Glomerular visceral epithelial cell (primary cell): ENCODE measurements around the gene IL3.

Experiments used
- DNase-seq: peaks from one replicate; pipeline ENCODE4 v3.0.0-alpha.2; 2016; ENCODE audit errors: extremely low spot score

Gene IL3

DNA sequence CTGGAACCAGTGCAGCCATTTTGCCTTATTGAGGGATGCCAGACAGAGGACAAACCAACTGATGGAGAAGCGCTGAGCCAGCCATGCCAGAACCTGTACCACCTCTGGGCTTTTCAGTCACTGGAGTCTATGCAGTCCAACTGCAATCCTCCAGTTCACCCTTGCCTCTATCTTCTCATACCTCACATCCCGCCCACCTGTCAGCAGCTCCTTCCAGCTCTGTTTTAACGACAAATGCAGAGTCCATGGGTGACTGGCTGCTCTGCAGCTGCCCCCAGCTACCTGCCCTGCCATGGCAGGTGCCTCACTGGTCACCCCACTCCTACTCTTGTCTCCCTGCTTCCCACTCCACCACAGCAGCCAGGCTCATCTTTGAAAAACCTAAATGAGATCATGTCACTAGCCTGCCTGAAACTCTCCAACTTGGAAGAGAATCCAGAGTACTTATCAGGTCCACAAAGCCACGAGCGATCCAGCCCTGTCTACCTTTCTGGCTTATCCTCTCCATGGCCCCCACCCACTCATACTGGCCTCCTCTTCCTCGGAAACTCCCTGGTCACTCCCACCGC is 35.0 kb upstream of the IL3 start:
- no peak for DNase-seq

DNA sequence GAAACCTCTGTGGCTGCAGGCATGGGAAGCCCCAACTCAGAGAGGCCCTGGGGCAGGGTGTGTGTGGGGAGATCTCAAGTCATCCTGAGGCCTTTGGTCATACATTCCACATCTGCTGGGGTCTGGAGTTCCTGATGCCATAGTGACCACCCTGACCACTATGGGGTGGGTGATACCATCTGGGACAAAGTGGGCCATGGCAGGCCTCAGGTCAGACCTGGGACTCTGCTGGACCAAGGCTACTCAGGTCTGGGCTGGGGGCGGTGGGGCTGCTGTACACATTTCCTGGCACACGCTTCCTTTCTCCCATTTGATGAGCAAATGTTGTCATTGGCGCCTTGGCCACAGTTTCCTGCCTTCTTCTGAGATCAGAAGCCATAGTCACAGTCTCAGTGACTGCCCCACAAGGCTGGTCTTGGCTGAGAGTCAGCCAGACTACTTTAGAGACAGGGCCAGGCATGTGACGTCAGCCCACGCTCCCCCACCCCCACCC is 33.9 kb upstream of the IL3 start:
- no peak for DNase-seq

DNA sequence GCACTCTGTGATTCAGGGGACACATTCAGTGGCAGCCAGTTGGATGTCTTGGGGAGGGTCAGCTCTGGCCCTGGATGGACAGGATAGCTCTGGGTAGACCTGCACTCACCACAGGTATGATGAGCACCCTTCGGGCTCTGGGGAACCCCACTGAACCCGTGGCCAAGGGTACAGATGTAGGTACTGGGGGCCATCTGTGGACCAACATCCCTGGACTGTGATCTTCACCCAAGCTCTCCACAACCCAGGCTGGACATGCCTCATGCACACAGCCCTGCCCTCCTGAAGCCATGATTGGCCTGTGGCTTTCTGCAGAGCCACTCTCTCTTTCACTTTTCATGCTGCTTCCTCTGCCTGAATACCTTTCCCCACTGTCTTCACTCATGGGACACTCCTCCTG is 33.4 kb upstream of the IL3 start:
- DNase-seq, result no peak

DNA sequence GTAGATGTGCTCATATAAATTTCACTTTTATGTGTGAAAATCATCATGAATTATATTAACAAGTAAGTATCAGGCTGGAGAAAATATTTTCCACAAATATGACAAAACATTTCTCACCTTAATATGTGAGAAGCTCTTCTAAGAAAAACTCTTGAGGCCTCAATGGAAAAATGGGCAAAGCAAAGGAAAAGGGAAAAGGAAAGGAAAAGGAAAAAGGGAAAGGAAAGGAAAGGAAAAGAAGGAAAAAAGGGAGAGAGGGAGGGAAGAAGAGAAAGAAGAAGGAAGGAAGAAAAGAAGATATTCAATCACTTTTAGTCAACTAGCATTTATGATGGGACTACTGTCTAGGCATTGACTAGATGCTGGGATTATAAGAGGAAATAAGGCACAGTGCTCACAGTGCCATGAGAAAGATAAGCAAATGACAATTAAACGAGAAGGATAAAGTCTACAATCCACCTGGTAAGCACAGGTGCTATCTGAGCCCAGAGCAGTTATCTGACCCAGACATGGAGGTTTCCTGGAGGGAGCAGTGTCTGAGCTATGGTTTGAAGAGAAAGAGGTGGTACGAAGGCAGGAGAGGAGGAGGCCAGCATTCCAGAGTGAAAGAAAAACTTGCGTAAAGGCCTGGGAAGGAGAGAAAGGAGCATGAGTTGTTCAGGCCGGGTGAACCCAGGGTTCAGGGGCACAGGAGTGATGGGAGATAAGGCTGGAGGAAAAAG is 30.7 kb upstream of the IL3 start:
- DNase-seq, result no peak

DNA sequence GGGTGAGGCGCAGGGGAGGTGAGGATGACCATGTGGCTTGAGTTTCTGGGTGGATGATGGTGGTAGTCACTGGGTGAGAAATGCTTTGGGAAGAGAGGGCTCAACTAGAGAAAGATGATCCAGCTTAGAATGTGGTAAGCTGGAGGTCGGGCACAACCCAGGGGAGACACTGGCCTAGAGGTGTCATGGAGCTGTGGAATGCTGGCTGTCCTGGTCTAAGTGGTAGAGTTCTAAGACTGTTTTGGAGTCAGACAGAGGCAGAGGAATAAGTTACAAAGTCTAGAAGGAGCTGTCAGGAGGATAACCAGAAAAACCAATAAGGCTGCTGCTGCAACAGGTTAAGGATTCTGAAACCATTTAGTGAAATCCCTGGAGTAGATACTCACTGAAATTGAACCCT is 29.8 kb upstream of the IL3 start:
- no peak for DNase-seq

DNA sequence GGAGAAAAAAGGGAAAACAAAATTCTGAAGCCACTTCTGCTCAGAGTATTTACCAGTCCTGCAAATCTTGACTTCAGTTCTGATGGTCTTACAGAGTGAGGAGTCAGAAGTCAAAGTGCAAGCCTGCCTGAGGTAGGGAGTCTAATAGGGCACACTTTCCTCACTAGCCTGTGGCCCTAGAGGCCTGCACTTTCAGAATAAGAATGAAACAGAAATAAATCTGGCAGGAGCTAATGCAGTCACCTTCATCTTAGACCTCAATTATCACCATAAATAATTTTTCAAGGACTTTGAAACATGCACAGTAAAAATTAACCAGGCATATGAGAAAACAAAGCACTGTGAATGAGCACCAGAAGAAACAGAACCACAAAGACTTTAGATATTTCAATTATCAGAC is 28.3 kb upstream of the IL3 start:
- DNase-seq, result no peak

DNA sequence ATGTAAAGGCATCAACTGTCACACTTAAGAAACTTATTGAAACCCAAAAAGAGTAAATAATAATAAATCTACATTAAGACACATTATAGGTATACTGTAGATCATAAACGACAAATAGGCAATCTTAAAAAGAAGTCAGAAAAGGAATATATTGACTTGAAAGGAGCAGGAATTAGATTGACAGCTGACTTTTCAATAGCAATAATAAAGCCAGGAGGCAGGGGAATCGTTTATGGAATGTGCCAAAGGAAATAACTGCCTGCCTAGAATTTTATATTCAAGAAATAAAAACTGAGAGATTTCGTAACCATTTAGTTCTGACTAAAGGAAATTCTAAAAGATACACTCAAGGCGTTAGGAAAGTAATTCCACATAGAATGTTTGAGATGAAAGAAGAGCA is 27.3 kb upstream of the IL3 start:
- DNase-seq, result no peak

DNA sequence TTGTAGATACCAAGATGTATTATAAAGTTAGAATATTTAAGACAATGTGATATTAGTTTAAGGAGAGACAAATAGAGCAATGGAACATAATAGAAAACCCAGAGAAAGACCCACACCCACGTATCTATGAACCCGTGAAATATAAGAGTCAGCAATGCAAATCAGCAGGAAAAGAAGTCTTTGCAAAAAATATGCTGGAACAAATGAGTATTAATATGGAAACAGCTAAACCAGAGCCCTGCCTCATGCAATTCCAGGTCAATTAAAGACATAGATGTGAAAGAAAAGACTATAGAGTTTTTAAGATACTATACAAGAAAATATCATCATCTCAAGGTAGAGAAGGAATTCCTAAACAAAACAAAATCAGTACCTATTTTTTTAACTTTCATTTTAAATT is 23.1 kb upstream of the IL3 start:
- DNase-seq, result no peak

DNA sequence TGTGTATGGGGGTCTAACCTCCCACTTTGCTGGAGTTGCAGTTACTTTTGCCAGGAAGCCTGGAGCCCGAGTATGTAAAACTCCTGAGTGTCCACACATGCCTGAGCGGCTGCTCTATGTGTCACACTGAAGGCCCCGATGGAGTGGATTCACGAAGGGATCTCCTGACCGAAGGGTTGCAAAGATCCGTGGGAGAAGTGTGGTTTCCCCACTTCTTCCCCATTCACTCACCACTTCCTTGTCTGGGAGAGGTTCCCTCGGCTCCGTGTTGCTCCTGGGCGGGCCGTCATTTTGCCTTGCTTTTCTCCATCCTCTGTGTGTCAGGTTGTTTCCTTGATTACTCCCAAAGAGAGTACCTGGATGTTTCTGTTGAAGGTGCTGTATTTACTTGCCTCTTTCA is 16.2 kb upstream of the IL3 start:
- DNase-seq, result no peak

DNA sequence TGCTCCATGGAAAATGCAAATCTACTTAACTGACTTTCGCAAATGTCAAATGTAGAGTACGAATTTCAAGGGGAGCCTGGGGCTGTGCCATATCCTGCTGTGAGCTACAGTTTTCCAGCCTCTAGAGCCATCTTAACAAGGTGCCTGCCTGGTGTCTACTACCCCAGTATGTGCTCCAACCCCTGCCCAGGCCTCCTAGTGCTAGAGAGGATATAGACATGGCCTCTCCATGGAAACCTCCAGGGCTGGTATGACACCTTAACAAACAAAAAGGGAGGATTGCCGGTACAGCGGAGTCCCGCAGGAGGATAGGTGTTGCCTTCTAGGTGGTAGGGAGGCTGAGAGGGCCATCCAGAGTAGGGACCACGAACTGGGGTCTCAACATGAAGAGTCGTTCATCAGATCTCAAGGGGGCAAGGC is 13.6 kb upstream of the IL3 start:
- DNase-seq, result no peak

DNA sequence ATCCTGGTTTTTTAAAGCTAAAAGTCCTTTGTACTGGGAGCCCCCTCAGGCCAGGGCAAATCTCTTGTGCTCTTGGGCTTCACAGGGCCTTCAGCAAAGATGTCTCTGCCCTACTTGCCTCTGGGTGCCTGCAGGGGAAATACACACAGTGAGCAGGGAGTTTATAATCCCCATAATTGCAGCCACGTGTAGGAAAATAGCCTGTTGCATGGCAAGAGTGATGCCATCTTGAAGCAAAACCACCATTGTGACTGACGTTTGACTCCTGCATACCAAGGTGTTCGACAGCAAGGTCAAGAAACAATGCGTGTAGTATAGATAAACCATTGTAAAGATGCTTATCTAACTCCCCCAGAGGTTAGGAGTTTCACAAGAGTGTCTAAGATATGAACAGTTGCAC is 11.4 kb upstream of the IL3 start:
- DNase-seq, result no peak

DNA sequence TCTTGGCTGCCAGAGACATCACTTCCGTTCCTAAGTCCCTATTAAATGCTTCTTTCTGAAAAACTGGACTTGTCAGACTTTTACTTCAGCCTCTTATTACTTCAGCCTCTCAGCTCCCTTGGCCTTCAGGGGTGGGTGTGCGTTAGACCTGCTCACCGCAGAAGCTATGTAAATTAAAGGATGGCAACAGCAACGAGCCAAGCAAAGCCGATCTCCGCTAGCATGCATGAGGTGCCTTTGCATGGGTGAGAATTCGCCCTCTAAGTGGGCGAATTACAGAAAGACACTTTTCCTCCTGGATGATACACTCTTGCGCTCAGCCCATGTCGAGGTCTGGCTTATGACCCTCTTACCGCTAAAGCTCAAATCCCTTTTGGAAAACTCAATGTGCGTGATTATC is 10.9 kb upstream of the IL3 start:
- no peak for DNase-seq

DNA sequence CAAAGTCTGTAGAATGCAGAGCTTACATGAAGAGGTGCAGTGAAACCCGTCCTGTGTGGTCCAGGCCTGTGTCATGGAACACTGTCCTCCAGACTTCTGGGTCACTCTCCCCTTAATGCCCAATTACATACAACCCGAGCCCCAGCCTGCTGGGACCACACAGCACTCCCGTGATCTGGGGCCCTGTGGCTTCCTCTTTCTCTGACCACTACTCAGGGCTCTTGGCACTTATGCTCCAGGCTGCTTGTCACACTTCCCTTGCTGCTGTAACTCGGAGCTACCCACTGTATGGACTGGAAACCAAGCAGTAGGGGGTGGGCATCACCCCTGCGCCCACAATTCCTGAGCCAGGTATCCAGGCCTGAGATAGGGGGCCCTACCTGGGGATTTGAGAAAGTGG is 10.3 kb upstream of the IL3 start:
- no peak for DNase-seq

DNA sequence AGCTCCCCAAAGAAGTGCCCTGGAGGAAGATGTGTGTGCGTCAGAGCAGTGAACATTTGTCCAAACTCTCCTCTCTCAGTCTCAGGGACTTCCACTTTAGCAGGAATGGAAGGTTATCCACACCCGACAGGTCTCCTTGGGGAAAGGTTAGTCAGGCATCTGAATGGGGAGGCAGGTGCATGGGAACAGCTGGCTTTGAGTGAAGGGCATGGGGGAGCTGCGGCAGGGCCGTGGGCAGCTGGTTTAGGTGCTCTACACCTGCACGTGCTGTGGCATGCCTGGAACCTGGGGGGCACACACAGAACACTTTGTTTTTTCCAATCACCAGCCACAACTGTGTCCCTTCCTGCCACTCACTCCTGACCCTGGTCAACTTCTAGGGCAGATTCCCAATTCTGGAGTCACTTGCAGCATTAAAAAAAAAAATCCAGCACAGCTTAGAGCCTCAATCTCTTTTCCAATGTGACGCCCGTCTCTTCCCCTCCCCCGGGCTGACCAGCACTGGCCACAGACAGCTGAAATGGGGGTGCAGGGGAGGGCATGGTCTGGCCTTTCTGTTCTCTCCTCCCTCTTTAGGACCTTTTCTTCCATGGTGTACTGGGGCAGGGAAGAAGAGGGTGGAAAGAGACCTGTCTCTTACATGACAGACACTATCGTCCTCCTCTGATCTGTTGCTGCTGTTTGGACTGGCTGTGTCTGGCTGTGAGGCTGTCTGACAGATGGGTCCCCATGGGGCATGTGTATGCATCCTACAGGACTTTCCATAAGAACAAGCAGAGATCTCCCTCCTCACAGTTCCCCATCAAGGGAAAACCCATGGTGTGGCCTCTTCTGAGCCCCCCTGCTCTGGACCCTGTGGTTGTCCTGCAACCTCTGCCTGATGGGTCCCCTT is 9.5 kb upstream of the IL3 start:
- DNase-seq, result no peak

DNA sequence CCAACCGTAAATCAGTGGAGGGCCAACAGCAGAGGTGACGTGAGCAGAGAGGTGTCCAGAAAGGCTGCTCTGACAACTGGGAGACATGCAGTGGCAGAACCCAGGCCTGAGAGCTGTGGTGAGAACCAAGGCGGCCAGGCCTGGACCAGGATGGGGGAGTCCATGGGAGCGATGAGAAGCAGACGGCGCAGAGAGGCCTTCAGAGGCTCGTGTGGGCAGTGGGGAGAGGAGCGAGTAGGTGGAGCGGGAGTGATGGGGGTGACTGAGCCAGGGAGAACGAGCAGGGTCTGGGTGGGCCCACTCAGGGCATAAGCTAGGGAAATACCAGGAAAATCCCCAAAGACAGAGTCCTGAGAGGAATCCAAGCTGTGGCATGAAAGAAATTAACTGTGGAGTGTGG is 7.9 kb upstream of the IL3 start:
- DNase-seq, result no peak

DNA sequence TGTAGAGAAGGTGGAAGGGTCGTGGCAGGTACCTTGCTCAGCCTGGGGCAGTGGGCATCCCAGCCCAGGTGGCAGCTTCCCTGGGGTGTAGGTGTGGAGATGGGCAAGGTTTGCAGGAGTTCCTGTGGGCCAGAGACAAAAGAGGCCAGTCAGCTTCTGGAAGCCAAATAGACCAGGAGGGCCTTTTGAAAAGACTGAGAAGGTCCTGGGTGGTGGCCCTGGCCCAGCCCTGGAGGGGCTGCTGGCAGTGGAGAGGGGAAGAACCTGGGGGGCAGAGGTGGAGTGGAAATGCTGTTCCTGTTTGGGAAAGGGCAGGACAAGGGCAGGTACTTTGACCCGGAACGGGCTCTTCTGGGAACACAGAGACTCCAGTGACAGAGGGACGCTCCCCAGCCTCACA is 7.0 kb upstream of the IL3 start:
- no peak for DNase-seq

DNA sequence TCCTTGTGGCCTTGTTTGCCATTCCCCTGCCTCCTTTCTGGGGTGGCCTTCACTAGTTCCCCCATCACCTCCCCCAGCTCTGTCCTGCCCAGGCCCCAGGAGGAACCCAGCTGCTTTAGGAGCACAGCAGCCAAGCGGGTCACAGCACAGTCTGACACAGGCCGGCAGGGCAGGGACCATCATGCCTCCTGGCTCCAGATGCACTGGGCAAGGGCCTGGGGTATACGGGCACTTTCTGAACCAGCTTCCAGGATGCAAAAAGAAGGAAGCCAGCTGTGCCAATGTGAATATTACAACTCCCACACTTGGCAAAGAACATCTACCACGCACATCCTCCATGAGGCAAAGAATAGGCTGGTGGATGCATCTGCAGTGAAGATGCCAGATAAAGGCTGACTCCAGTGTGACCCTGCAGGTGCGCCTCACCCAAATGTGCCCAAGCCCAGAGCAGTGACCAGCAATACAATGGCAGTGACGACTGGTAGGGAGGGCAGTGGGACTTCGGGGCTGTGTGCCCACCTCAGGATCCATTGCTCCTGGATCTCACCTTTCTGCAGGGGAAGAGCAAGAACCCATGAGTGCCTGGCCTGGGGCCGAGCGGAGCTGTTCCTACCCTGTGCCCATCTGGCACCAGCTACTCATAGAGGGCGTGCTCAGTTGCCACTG is 6.3 kb upstream of the IL3 start:
- DNase-seq, result no peak

DNA sequence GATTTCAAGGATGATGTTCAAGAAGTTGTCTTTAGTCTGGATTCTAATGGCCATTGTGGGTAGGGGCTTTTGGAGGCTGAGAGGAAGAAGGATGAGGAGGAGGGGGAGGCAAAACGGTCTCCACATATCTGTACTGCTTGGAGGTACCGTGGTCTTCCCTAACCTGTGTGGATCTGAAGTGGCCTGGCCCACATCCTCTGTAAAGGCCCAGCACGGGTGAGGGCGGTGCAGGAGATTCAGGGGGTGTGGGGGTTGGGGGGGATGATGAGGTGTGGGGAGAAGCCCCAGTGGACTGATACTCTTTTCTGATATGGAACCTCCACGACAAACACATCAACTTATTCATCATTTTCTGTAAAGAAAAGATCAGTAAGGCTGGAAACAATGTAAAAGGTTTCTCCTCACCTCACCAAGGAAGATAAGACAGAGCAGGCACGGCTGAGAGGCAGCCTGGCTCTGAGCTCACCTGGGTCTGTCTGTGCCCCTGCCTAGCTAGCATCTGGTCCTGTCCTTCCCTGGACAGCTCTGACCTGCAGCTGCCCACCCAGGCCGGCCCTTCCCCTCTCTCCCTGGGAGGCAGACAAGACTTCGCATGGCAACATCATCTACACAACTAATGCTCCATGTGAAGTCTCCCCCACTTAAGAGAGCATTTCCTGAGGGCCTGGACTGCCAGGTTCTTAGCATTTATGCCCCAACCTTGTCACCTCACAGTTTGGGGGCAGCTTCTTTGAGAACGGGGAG is 5.6 kb upstream of the IL3 start:
- DNase-seq, result no peak

DNA sequence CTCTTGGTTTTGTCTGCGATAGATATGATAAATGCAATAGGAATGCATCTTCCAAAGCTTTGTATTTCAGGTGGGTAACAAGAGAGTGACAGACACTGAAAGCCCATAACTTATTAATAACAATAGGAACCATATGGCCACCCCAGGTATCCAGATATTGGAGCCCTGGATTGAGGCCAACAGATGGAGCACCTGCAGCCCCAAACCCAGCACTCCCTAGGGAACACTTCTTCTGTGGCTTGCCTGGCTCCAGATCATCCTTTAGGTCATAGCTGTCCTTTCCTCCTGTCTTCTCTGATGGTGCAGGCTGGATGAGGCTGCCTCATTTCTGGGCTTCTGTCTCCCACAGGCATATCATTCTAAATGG is 5.0 kb upstream of the IL3 start:
- no peak for DNase-seq

DNA sequence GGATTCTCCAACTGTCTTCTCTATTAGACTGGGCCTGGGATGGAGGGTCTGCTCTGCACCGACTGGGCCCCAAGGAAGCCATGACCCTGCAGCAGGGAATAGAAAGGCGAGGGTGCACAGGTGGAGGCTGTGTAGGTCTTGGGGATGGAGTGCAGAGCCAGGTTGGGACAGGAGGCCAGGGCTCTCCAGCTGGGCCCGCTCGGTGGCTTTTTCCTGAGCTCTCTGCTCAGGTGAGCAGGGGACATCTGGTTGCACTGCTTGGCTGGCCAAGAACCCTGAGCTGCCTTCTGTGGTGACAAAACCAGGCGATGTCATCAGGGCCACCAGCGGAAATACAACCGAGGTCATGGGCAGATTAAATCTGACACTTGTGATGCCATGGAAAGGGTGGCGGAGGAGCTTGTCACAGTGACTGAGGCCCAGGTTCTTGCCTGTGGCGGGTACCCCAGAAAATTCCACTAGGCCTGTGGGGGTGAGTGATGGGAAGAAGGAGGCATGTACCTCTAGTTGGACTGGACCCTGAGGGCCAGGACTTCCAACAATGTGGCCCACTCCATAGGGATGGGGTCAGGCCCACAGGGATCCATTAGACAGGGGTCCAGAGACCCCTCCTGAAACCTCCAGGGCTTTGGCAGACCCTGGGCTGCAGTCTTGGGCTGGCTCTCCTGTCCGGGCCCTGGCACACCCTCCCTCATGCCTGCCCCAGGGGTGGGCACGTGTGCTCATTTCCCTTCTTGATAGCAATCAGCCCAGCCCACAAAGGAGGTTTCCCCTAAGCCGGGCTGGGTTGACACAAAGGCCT is 4.4 kb upstream of the IL3 start:
- no peak for DNase-seq
